ENCODE measurements around the gene MAP3K10.

MAP3K10 gene

DNA sequence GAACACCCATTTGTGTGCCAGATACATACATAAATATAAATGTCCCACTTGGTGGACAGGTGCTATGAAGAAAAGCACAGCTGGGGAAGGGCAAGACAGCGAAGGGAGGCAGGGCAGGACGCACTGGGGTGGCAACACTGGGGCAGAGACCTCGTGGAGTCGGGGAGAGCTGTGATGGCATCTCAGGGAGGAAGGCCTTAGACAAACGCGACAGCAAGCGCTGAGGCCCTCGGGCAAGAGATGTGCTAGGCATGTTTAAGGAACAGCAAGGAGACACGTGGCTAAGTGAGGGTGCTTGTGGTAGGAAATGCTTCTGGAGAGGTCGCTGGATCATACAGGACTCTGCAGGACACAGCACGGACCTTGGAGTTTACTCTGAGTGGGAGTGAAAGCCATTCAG is 58.6 kb downstream of the MAP3K10 start:
- no peak for DNase-seq (ENCODE audit: low spot score)

DNA sequence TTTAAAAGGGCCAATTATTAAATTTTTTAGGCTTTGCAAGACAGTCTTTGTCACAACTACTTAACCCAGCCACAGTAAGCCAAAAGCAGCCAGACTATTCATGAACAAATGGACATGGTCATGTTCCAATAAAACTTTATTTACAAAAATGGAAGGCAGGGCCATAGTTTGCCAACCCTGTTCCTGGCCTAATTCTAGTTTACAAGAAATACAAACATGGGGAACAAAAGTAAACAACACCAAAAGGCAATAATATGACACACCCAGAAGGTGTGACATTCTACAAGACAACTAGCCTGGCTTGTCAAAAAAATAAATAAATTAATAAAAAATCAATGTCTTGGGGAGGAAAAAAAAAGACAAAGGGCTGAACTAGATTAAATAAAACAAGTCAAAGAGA is 60.0 kb downstream of the MAP3K10 start:
- no peak for DNase-seq (ENCODE audit: low spot score)

DNA sequence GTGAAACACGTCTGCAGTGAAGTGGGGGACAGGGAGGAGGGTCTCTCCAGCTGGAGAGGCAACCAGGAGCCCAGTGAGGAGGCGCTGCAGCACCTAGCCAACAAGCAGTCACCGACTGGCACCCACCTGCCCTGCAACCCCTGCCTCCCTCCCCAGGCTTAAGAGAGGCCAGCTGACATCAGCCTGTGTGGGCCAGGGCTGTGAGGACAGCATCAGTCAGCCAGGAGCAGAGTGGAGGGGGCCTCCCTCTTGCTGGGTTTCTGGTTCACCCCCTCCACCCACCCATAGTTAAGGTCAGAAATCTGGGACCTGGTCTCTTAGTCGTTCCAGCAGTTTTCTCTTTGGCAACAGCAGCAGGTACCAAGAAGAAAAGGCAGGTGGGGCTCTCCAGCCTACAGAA is 60.8 kb downstream of the MAP3K10 start:
- no peak for DNase-seq (ENCODE audit: low spot score)

DNA sequence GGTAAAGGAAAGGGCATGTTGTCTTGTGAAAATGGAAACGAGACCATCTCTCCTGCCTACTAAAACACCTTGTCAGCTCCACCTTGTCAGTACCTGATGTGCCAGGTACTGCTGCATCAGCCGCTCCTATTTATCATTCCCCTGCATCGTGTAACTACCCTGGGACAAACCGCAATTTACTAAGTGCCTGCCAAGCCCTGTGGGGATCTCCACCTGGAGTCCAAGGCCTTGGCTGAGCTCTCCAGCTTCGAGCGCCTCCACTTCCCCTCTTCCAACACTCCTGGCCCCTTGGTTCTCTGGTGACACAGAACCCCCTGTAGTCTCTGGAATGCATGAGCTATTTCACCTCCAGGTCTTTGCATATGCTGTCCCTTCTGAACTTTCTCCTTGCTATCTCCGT is 61.2 kb downstream of the MAP3K10 start:
- DNase-seq (ENCODE audit: low spot score) = no peak

DNA sequence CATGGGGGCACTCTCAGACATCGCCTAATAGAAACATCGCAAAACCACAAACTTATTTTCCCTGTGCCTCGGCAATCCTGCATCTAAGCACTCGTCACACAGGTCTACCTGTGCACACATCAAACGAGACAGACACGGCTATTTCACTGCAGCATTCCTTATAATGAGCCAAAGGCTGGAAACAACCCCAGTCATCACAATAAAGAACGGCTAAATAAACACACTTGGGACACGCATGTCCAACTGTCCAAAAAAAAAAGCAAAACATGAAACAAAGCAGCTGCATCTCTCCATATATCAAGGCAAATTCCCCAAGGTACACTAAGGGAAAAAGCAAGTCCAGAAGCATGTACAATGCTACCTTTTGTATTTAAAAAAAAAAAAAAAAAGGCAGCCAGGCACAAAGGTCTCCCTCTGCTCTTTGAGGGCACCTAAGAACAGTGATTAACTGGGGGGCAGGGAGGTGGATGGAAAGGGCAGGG is 62.4 kb downstream of the MAP3K10 start:
- DNase-seq (ENCODE audit: low spot score) = no peak

DNA sequence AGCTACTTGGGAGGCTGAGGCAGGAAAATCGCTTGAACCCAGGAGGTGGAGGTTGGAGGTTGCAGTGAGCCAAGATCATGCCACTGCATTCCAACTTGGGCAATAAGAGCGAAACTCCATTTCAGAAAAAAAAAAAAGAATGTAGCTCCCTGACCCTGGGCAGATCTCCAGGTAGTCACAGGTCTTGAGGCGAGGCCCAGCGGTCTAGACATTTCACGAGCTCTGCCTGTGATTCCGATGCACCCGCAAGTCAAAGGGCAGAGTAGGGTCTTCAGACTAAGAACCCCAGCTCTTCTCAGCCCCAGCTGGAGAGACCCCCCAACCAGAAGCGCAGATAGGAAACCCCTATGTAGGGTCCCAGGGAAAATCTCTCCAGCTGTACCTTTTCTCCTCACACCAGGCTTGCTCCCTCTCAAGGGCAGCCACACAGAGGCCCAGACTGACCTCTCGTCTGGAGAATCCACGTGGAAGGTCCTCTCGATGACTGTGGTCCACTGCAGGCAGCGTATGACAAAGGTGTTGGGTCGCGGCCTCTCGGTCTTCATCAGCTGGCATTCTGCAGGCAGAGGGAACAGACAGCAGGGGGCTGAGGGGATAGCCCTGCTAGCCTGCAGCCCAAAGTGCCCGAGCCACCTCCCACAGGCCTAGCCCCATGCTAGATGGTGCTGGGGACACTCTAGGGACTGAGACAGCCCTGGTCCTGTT is 63.6 kb downstream of the MAP3K10 start:
- DNase-seq (ENCODE audit: low spot score) = no peak

DNA sequence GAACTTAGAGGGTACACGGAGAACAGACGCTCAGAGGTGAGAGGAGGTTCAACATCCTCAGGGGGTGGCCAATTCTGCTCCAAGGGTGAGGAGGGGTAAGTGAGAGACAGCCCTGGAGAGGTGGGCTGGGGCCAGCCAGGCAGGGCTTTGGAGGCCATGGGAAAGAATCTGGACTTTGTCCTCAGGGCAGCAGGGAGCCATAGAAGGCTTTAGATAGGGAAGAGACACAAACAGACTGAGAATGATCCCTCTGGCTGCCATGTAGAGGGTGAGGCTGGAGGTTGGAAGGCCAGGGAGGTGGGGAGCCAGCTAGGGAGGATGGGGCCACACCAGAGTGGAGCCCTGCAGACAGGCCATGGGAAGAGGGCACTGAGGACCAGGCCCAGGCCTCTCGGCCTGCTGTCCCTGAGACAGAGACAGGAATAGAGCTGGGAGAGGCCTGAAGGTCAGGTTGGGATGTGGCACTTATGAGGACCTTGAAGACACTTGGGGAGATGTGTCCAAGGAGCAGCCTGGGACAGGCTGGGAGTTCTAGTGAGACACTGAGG is 64.5 kb downstream of the MAP3K10 start:
- no peak for DNase-seq (ENCODE audit: low spot score)

DNA sequence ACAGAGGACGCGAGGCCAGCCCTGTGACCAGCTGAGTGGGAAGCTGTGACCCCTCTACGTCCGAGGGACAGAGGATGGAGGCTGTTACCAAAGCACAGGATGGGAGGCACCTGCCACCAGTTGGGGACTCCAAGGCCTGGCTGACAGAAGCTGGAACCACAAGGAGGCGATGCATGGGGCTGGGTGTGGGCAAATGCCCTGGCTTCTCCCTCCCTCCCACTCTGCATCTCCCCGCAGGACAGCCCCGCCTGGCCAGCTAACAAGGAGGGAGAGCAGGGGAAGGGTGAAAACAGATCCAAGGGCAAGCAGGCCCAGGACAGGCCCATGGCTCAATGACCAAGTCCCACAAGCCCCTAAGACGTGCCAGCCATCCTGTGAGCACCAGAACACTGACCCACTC is 65.3 kb downstream of the MAP3K10 start:
- DNase-seq (ENCODE audit: low spot score) = no peak

DNA sequence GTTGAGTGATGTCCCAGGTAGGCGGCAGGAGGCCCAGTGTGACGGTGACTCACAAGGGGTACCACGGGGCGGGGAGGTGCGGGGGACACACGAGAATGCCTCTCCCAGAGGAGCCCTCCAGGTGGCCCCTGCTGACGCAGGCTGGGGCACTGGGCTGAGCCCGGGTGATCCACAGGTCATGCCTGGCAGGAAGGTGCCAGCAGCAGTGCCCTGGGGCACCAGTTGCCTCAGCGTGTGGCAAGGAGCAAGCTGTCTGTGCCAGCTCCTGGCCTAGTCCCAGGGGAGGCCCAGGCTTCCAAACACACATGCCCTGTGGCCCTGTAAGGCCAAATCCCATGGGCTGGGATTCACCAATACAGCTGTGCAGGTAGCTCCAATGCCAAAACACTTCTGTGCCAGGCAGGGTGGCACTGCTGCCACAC is 65.9 kb downstream of the MAP3K10 start:
- DNase-seq (ENCODE audit: low spot score) = no peak

DNA sequence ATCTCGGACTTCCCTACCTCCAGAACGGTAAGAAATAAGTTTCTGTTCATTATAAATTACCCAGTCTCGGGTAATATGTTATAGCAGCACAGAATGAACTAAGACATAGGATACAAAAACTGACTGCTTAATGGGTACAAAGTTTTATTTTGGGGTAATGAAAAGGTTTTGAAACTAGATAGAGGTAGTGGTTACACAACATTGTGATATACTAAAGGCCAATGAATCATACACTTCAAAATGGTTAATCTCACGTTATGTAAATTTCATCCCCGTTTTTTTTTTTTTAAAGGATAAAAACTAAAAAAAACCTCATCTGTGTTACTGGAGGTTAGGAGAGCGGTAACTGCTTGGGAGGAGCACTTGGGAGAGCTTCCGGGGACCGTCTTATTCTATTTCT is 70.4 kb downstream of the MAP3K10 start:
- no peak for DNase-seq (ENCODE audit: low spot score)

DNA sequence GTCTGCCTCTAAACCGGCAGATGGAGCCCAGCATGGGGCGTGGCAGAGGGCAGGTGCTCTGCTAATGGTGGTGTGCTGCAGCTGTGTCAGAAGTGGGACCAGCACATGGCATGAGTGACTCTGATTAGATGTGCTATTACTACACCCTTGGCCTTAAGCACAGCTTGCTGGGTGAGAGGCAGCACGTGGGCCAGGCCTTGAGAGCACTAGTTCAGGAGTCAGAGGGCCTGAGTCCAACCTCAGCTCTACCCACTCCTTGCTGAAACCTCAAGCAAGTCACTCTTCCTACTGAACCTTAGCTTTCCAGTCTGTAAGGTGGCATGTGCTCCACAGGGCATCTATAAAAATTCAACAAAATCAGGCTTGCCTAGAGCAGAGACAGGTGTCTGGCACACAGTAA is 71.2 kb downstream of the MAP3K10 start:
- no peak for DNase-seq (ENCODE audit: low spot score)

DNA sequence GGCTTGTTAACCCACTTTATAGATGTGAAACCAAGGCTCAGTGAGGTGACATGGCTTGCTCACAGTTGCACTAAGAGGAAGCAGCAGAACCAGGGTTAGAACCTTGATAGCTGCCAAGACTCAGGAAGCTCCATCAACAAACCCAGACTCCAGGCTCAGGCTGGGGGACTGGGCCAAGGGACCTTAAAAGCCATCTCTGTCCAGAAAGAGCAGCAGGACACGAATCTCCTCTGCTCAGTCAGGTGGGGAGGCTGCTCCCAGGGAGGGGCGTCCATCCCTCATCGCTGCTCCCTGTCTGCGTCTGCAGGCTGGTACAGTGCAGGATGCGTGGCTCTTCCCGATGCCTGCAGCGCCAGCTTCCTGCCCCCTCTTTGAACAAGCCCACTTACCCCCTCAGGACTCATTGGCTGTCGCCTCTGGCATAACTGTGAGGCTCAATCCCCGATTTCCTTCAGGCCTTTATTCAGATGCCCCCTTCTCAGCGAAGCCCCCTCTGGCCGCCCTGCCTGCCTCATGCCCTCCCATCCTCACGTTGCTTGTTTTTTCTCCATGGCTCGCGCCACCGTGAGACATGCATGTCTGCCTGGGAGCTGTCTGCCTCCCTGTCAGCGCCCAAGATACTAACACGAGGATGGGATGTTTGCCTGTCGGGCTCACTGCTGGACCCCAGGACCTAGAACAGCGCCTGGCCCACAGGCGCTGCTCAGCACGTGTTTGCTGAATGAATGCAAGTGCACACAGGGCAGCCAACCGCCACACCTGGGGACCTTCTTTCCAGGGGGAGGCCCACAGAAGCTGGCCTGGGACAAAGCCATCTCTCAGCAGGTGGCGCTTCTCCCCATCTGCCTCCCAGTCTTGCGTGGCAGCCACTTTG is 72.5 kb downstream of the MAP3K10 start:
- DNase-seq (ENCODE audit: low spot score) = no peak

DNA sequence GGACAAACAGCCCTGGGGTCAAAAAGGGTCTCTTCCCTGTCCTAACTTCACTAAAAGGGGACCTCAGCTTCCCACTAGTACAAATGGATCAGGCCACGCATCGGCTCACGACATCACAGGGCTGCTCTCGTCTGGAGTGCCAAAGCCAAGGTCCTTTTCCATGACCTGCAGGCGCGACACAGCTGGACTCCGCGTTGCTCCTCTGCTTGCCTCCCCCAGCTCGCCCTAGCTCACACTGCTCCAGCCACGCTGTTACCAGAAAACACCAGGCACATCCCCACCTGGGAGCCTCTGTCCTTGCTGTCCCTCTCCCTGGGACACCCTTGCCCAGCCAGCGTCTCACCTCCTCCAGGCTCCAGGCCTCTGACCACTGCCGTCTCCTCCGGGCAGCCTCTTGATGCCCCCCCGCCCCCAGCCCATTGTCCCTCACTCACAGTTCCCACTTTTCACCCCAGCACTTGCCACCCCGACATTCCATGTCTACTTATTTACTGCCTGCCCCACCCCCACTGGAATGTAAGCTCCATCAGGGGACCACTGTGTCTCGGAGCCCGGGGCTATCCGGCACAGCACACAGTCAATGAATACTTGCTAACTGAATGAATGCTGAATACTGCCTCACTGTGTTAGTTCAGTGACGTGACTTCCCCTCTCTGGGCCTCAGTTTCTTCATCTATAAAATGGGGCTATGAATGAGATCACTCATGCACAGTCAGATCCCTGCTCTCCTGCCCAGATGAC is 73.3 kb downstream of the MAP3K10 start:
- no peak for DNase-seq (ENCODE audit: low spot score)

All from putamen (tissue), 1 donor.